ENCODE measurements around the gene COMTD1.

- no peak for TF ChIP-seq CTCF (IDR thresholded peaks at IDR 0.05)
- TF ChIP-seq POLR2A (IDR thresholded peaks at IDR 0.05) = no peak
Measured at GRCh38 chr10:75263806-75264205, 28.0 kb upstream of the COMTD1 start.

Measured in uterus (tissue), 2 donors.